Naive B cell (primary cell): ENCODE results near the gene TMTC4. TPM values are rescaled to one million over a fixed set of nuclear protein-coding genes. Genes with fewer than 3 reads are reported as not detected.

Experiments used
- ATAC-seq, 2 donors: fragments of 150-1000 bp; cut with Tn5 transposase; 2 replicates each; pipeline ENCODE4 v1.10.0; 2021; ENCODE audit warnings: low read depth in 2 of 2, mild to moderate bottlenecking in 2 of 2, moderate library complexity in 2 of 2
- DNase-seq: peaks from one replicate; pipeline ENCODE4 v3.0.0; 2022
- H3K27ac Mint-ChIP-seq, 6 donors: one replicate each; pipeline ENCODE4 v1.8.0; 2020 to 2022; ENCODE audit warnings: mild to moderate bottlenecking in 6 of 6, mixed read lengths in 6 of 6, moderate library complexity in 5 of 6, inconsistent platforms in 2 of 6
- H3K27me3 Mint-ChIP-seq, 3 donors: one replicate each; pipeline ENCODE4 v1.8.0; 2021 to 2022; ENCODE audit warnings: mixed read lengths in 3 of 3, mild to moderate bottlenecking in 1 of 3
- H3K36me3 Mint-ChIP-seq, 2 donors: one replicate each; pipeline ENCODE4 v1.8.0; 2020 to 2022; ENCODE audit warnings: mixed read lengths in 2 of 2, inconsistent platforms in 1 of 2, mild to moderate bottlenecking in 1 of 2
- H3K4me1 Mint-ChIP-seq, 3 donors: one replicate each; pipeline ENCODE4 v1.8.0; 2020 to 2022; ENCODE audit warnings: mixed read lengths in 3 of 3, inconsistent platforms in 1 of 3, mild to moderate bottlenecking in 1 of 3, moderate library complexity in 1 of 3
- H3K4me3 Mint-ChIP-seq, 8 donors: one replicate each; pipeline ENCODE4 v1.8.0; 2020 to 2022; ENCODE audit warnings: mild to moderate bottlenecking in 8 of 8, mixed read lengths in 8 of 8, moderate library complexity in 8 of 8, inconsistent platforms in 2 of 8
- H3K9me3 Mint-ChIP-seq, 7 donors: one replicate each; pipeline ENCODE4 v1.8.0; 2020 to 2022; ENCODE audit warnings: mixed read lengths in 7 of 7, mild to moderate bottlenecking in 5 of 7, inconsistent platforms in 2 of 7, moderate library complexity in 1 of 7
- polyA plus RNA-seq, 6 donors: library from polyadenylated mRNA; unstranded; fragments of 300-500 nt; fragmentation: Illumina TruSeq; gene quantifications; one replicate each; pipeline ENCODE4 v1.2.3, GENCODE V29; 2021; ENCODE audit warnings: low read depth in 6 of 6

The TMTC4 gene
- polyA plus RNA-seq, 6 donors from 2014 or later: 1.5 to 8.5 (median 4.7) TPM

GRCh38 chr13:100559886-100560285 lies 114.7 kb downstream of the TMTC4 start:
- no peak overlapping the region for H3K4me3 Mint-ChIP-seq
- H3K27me3 Mint-ChIP-seq: no peaks in the 10 kb centered on the region
- peaks cover under 1 to 5% of the 10 kb centered on the region in 2 donors for H3K36me3 Mint-ChIP-seq
- H3K27ac Mint-ChIP-seq: no peak overlapping the region
- peaks cover 0 to 4% (median 0%) of the 10 kb centered on the region in 3 donors for H3K4me1 Mint-ChIP-seq
- no peak for ATAC-seq
- H3K9me3 Mint-ChIP-seq: peaks cover 0 to under 1% (median under 1%) of the 10 kb centered on the region in 7 donors
- DNase-seq: no peak

Other genes starting within 250 kb of the TMTC4 start
- 1 to 10 TPM in 5 of 6 donors, under 1 TPM in 1; 0.46 to 7.7 (median 6.3) TPM for gene GGACT, start 86.0 kb downstream of the TMTC4 start, polyA plus RNA-seq